ENCODE measurements around the gene SIAH1.
"Not testable (repeated sequence)": the region's sequence is repeated elsewhere in the genome, so short reads cannot be mapped to it uniquely, and the experiment has no call there.

SIAH1 gene

DNA sequence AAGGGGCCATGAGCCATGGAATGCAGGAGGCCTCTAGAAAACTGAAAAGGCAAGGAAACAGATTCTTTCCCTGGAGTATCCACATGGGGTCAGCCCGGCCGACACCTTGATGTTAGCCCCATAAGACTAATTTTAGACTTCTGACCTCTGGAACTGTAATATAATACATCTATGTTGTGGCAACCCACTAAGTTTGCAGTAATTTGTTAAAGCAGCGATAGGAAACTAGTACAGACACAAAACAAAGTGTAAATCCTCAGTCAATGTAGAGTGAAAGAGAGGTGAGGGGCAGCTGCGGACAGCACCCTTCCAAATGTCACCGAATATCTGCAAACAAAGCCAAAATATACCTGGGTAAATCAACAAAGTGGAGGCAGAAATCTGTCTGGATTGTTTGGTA is 7.2 kb upstream of the SIAH1 start:
- DNase-seq, result no peak

DNA sequence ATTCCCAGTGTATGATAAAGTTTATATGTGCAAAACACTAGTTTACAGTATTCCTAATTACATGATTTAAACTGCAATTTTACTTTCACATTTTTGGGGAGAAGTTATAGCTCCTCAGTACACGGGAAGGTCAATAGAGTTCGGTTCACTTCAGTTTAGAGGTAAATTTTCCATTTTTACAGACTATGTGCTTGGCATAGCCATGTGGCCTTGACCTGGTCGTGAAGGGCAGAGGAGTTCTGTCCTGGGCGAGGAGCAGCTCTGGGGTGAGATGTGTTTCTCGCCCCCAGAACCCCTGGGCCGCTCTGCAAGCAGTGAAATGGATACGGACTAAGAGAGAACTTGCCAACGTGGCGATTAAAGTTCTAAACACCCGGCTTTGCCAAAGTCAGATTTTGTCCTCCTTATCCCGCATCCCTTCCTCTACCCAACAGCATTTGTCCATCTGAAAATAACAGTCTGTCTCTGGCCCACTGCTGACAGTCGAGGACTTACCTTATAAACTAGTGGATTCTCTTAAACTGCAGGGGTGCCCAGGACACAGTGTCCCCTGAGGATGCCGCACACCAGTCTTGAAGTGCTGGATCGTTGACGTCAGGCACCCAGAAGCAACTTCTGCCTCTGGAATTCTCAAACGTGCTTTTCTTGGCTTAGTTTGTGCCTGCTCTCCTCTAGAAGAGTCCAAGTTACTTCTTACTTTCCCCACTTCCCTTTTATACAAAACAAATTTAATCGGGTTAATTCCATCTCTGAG is 1.5 kb upstream of the SIAH1 start:
- DNase-seq, result no peak

DNA sequence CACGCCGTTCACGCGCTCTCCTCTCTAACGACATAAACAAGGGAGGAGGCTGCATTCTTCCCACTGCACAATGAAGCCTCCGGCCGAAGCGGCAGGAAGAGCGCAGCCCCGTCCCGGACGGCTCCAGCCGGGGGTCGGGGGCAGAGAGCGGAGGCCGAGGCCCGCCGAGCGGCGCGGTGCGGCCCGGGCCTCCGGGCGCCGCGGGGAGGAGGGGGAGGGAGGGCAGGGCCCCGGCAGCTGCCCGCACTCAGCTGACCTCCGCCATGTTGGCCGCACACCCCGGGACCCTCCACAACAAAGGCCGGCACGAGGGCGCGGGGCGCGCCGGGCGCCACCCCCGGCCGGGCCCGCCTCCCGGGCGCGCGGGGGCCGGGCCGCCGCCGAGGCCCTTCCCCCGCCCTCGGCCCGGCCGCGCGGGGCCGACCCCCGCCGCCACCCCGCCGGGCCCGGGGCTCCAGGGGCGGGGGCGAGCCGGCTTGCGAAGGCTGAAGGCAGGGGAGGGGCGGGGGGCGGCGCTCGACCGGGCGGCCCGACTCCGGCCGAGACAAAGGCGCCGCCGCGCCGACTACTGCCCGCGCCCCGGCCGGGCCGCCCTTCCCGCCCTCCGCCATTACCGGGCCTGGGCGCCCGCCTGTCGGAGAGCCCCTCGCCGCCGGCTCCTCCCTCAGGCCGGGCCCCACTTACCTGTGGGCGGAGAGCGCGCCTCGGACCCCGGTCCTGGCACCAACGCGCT is 527 bp downstream of the SIAH1 start:
- peak; percentile 30 to 49 for DNase-seq

GRCh38 chr16:48383877-48384519 is 1.2 kb downstream of the SIAH1 start:
- peak in 1 of 2 donors; percentile 30 for DNase-seq

DNA sequence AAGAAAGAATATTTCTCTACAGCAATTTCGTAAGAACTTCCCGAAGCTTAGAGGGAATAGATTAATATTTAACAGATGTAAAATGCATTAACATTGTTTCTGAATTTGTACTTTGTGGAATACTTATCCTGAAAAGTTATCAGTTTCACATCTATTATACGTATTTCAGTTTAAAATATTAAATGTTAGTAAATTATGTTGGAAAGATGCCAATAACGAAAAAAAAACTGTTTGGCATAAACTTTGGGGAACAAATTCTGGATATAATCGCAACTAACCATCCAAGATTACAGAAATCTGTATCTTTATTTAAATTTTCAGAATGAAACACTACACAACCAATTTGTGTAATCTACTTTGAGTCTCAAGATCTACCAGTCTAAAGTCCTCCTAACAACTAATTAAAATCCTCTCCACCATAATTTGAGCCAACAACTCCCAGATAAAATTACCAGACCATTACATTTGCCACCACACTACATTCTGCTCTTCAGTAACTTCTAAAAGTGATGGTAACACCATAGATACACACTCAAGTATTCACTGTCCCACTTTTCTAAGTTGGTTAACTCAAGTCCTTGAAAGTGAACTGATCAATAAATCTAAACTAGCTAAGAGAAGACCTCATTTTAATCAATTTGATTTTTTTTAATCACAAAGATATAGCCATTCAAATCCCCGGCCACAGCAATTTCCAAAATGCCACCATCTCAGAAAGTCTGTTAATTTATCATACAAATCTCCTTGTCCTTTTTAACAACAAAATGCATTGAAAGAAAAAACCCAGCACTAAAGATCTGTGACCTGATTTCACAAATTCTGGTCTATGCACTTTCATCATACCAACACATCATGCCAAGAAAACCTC is 2.0 kb downstream of the SIAH1 start:
- peak in 1 of 2 donors; percentile 20 for DNase-seq

- no peak for DNase-seq
These were observed 3.1 kb downstream of the SIAH1 start for GRCh38 chr16:48382131-48382530.

GRCh38 chr16:48381201-48381600 is 4.0 kb downstream of the SIAH1 start:
- no peak for DNase-seq

DNA sequence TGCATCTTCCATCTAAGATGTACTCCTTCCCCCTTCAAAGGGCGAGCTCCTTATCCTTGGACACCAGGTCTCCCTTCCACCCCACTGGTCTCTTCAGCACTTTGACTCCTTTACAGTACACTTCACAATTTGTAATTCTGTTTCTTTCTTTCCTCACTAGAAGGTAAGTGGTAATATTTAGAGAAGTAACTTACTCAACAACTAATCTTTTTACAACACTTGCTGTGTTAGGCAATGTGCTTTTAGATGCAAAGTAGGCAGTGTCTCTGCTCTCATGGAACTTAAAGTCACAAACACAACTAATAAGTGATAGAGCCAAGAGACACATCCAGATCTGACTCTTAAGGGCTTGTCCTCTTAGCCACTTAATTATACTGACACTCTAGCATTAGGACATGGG is 6.4 kb downstream of the SIAH1 start:
- DNase-seq, result peak; percentile 89 to 90

- no peak for DNase-seq
These were observed 6.9 kb downstream of the SIAH1 start for GRCh38 chr16:48378276-48378675.

- not testable (repeated sequence) for DNase-seq
These were observed 7.9 kb downstream of the SIAH1 start for GRCh38 chr16:48377301-48377700.

DNA sequence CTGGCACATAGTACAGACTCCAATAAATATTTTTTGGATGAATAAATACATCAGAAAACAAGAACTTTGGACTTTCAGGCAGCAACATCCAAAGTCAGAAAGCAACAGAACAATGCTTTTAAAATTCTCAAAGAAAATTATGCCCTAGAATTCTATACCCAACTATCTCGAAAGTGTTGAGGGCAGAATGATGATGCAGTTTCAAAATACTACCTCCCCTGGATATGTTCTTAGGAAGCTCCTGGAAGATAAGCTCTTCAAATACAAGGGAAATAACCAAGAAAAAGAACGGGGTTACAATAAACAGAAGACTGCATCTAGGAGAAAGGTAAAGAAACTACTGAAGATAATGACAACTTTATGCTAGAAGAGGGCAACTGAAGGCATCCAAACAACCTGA is 11.0 kb downstream of the SIAH1 start:
- no peak for DNase-seq

DNA sequence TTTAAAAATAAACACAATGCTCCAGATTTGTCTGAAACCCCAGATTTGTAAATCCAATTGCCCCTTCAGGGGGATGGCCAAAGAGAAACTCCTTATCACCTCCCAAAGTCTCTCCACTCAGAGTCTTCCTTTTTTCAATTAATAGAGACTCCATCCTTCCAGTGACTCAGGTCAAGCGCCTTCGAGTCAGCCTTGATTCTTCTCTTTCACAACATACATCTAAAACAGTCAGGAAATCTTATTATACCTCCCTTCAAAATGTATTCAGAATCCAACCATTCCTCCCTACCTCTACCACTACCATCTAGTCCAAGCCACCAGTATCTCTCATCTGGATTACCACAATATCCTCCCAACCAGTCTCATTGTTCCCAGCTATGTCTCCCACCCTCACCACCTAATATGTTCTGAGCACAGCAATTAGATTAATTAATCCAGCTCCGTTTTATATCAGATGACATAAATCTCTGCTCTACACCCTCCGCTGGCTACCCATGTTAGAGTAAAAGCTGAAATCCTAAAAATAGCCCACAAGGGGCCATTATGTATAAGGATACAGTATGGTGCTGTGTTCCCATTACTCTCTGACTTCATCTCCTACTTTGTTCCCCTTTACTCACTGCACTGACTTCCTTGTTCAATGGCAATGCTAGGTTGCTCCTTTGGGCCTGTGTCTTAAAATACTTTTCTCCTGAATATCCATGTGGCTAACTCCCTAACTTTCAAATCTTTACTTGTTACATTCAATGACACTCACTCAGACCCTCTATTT is 11.8 kb downstream of the SIAH1 start:
- peak in 1 of 2 donors; percentile 48 for DNase-seq

DNA sequence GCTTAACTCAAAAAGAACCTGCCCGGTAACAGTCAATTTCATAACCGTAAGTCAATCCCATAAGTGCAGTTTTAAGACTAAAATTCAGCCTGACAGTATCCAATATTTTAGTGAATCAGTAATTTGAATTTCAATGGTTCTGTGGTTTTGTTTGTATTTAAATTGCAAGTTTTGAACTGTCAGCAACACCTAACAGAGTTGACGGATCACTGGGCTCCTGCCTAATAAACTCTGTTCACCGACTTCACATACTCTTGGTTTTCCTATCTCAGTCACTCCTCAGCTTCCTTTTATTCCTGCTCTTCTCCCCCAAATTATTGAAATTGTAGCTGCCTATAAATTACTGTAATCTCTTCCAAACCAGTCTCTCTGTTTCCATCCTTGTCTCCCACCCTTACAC is 12.5 kb downstream of the SIAH1 start:
- no peak for DNase-seq

GRCh38 chr16:48371393-48371780 is 13.8 kb downstream of the SIAH1 start:
- no peak for DNase-seq

DNA sequence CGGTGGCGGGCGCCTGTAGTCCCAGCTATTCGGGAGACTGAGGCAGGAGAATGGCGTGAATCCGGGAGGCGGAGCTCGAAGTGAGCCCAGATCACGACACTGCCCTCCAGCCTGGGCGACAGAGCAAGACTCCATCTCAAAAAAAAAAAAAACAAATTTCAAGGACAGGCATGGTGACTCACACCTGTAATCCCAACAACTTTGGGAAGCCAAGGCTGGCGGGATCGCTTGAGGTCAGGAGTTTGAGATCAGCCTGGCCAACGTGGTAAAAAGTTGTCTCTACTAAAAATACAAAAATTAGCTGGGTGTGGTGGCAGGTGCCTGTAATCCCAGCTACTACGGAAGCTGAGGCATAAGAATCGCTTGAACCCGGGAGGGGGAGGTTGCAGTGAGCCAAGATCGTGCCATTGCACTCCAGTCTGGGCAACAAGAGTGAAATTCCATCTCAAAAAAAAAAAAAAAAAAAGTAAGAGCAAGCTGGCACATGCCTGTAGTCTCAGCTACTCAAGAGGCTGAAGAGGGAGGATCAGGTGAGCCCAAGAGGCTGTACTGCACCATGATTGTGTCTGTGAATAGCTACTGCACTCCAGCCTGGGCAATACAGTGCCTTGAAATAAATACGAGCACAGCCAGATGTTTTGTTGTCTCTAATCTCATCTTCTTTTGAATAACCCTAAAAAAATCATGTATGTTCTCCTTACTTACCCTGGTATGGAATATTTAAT is 14.4 kb downstream of the SIAH1 start:
- DNase-seq, result not testable (repeated sequence)

DNA sequence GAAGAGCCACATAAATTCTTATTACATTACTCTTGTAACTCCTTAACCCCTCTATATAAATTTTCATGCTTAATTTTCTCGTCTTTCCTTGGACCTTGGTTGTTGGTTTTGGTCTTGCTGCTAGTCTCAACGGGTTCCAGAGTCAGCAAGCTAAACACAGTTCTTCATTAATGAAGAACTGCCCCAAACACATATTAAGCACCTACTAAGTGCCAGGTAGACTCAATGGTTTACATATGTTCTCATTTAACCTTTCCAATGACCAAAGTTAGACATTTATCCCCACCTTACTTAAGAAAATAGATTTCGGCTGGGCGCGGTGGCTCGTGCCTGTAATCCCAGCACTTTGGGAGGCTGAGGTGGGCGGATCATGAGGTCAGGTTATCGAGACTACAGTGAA is 15.0 kb downstream of the SIAH1 start:
- DNase-seq, result no peak

GRCh38 chr16:48369765-48370164 is 15.4 kb downstream of the SIAH1 start:
- no peak for DNase-seq

DNA sequence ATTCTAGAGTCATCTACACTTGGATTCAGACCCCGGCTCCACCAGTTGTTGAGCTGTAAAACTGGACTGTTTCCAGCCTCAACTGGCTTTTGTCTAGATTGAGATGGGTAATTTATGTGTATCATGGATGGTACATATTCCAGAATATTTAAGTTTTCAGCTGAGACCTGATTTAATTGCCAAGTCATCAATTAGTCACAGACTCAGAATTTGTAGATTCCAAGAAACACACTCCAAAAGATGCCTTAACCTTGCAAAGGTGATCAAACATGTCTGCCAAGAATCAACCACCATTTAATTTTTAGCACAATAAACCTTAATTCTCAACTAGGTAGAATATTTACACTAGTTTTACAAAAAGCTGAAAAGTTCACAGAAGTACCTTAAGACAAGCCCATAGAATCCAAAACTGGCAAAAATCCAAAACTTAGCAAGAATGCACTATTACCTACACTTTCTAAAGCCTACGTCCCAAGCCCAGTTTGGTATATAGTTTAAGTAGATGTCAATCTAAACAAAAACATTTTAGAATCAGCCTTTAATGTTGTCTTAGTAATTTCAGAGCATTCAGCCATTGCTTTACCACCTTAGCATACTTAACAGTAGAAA is 17.7 kb downstream of the SIAH1 start:
- DNase-seq, result no peak

GRCh38 chr16:48366165-48367093 is 18.8 kb downstream of the SIAH1 start:
- DNase-seq, result peak; percentile 58 to 71

Data from inflammatory macrophage treated with lipopolysaccharide for 1 hour (primary cell).